Measurements from ENCODE around the gene DNASE1L1.
"Not testable (repeated sequence)": the region's sequence is repeated elsewhere in the genome, so short reads cannot be mapped to it uniquely, and the experiment has no call there.

Gene DNASE1L1

GRCh38 chrX:154401918-154402621 is 7.0 kb downstream of the DNASE1L1 start:
- H3K4me1 Mint-ChIP-seq, result peaks cover 14% of the 10 kb centered on the region
- H3K27ac Mint-ChIP-seq, result peak overlapping the region; percentile 35
- no peak for ATAC-seq

GRCh38 chrX:154401045-154401799 is 7.8 kb downstream of the DNASE1L1 start:
- Mint-ChIP-seq H3K27me3 (no peaks in the 10 kb centered on the region), H3K27ac (peak overlapping the region; percentile 30), H3K9me3 (no peaks in the 10 kb centered on the region), H3K36me3 (peaks cover 27% of the 10 kb centered on the region), H3K4me1 (peaks cover 14% of the 10 kb centered on the region), H3K4me3 (peak overlapping the region; percentile 26)
- no peak for ATAC-seq

More at GRCh38 chrX:154401918-154402621, 7.0 kb downstream of the DNASE1L1 start:
- peaks cover 27% of the 10 kb centered on the region for H3K36me3 Mint-ChIP-seq
- no peaks in the 10 kb centered on the region for H3K27me3 Mint-ChIP-seq
- no peak overlapping the region for H3K4me3 Mint-ChIP-seq
- no peaks in the 10 kb centered on the region for H3K9me3 Mint-ChIP-seq

GRCh38 chrX:154400369-154400817 is 8.7 kb downstream of the DNASE1L1 start:
- not testable (repeated sequence) for ATAC-seq, H3K27me3 Mint-ChIP-seq, H3K27ac Mint-ChIP-seq, H3K9me3 Mint-ChIP-seq
- Mint-ChIP-seq H3K36me3 (peaks cover 27% of the 10 kb centered on the region), H3K4me1 (peaks cover 14% of the 10 kb centered on the region), H3K4me3 (peak overlapping the region; percentile 99)

GRCh38 chrX:154399527-154400368 is 9.3 kb downstream of the DNASE1L1 start:
- ATAC-seq, result no peak
- Mint-ChIP-seq H3K36me3 (peaks cover 27% of the 10 kb centered on the region), H3K4me1 (peaks cover 14% of the 10 kb centered on the region), H3K27me3 (no peaks in the 10 kb centered on the region), H3K27ac (peak overlapping the region; percentile 100), H3K4me3 (peak overlapping the region; percentile 99), H3K9me3 (no peaks in the 10 kb centered on the region)

- ATAC-seq, result peak; percentile 67
- Mint-ChIP-seq H3K4me1 (peaks cover 14% of the 10 kb centered on the region), H3K27me3 (no peaks in the 10 kb centered on the region), H3K4me3 (peak overlapping the region; percentile 99), H3K9me3 (no peaks in the 10 kb centered on the region), H3K27ac (peak overlapping the region; percentile 100), H3K36me3 (peaks cover 27% of the 10 kb centered on the region)
Observed at GRCh38 chrX:154398668-154399526, 10.2 kb downstream of the DNASE1L1 start.

- H3K4me1 Mint-ChIP-seq, result peaks cover 14% of the 10 kb centered on the region
- ATAC-seq, result peak; percentile 92
- no peaks in the 10 kb centered on the region for H3K27me3 Mint-ChIP-seq
- H3K9me3 Mint-ChIP-seq, result no peaks in the 10 kb centered on the region
- peak within 1 kb of the TSS; percentile 100 for H3K27ac Mint-ChIP-seq
- peaks cover 21% of the 10 kb centered on the region for H3K36me3 Mint-ChIP-seq
- H3K4me3 Mint-ChIP-seq, result peak within 1 kb of the TSS; percentile 99
Observed at GRCh38 chrX:154397888-154398667, 11.0 kb downstream of the DNASE1L1 start, which contains the start of gene RPL10. RPL10 (plus strand) TSS chrX:154398377; CDS start chrX:154398520, 143 bp downstream.

GRCh38 chrX:154396973-154397887 is 11.8 kb downstream of the DNASE1L1 start:
- Mint-ChIP-seq H3K36me3 (peaks cover 19% of the 10 kb centered on the region), H3K4me1 (peaks cover 14% of the 10 kb centered on the region), H3K4me3 (peak overlapping the region; percentile 99), H3K27ac (peak overlapping the region; percentile 100), H3K27me3 (no peaks in the 10 kb centered on the region), H3K9me3 (no peaks in the 10 kb centered on the region)
- ATAC-seq, result peak; percentile 84

- peaks cover 19% of the 10 kb centered on the region for H3K36me3 Mint-ChIP-seq
- not testable (repeated sequence) for H3K27me3 Mint-ChIP-seq, ATAC-seq, H3K9me3 Mint-ChIP-seq, H3K4me3 Mint-ChIP-seq
- peak overlapping the region; percentile 100 for H3K27ac Mint-ChIP-seq
- H3K4me1 Mint-ChIP-seq, result peaks cover 12% of the 10 kb centered on the region
Observed at GRCh38 chrX:154396363-154396762, 12.7 kb downstream of the DNASE1L1 start.

GRCh38 chrX:154389812-154390747 is 19.0 kb downstream of the DNASE1L1 start:
- not testable (repeated sequence) for H3K27ac Mint-ChIP-seq, H3K4me1 Mint-ChIP-seq, H3K4me3 Mint-ChIP-seq, H3K9me3 Mint-ChIP-seq, H3K36me3 Mint-ChIP-seq, H3K27me3 Mint-ChIP-seq
- ATAC-seq, result peak; percentile 85

GRCh38 chrX:154388649-154389048 is 20.4 kb downstream of the DNASE1L1 start:
- not testable (repeated sequence) for H3K36me3 Mint-ChIP-seq, H3K9me3 Mint-ChIP-seq, H3K4me1 Mint-ChIP-seq, H3K27ac Mint-ChIP-seq, H3K27me3 Mint-ChIP-seq, H3K4me3 Mint-ChIP-seq
- ATAC-seq, result peak; percentile 34

- H3K4me1 Mint-ChIP-seq, result peaks cover 12% of the 10 kb centered on the region
- not testable (repeated sequence) for H3K4me3 Mint-ChIP-seq, H3K27ac Mint-ChIP-seq, H3K36me3 Mint-ChIP-seq, H3K27me3 Mint-ChIP-seq, H3K9me3 Mint-ChIP-seq
- peak; percentile 49 for ATAC-seq
Observed at GRCh38 chrX:154388094-154388493, 21.0 kb downstream of the DNASE1L1 start.

GRCh38 chrX:154384284-154384892 is 24.7 kb downstream of the DNASE1L1 start:
- Mint-ChIP-seq H3K4me1 (peaks cover 29% of the 10 kb centered on the region), H3K9me3 (no peaks in the 10 kb centered on the region), H3K4me3 (no peak overlapping the region), H3K27ac (no peak overlapping the region), H3K27me3 (no peaks in the 10 kb centered on the region), H3K36me3 (peaks cover 11% of the 10 kb centered on the region)
- ATAC-seq, result no peak

Data from stimulated activated memory B cell treated with anti-CD40 and anti-IgM and Interleukin-4, amounts not matched to agents 10 μg/mL and 1 μg/mL and 100 μg/mL, for 72 hours (primary cell).